Suprapubic skin (tissue), 4 donors: Measurements from ENCODE around the gene USP38.

ENCODE experiments used
- CTCF ChIP-seq, 2 donors: fragments of 200-600 bp in 1 of 2; fragments of 450-650 bp in 1 of 2; sonication (generic) in 1 of 2; IDR thresholded peaks; one replicate each; pipeline ENCODE4 v1.5.1; 2016 to 2019; ENCODE audit warnings: antibody characterized with exemption in 2 of 2, mild to moderate bottlenecking in 1 of 2, moderate library complexity in 1 of 2
- POLR2A ChIP-seq, 2 donors: fragments of 450-650 bp; IDR thresholded peaks; one replicate each; pipeline ENCODE4 v1.6.1; 2017; ENCODE audit warnings: antibody characterized with exemption in 2 of 2, mild to moderate bottlenecking in 2 of 2, moderate library complexity in 2 of 2
- POLR2AphosphoS5 ChIP-seq, 3 donors: sonication (generic); formaldehyde crosslinking; IDR thresholded peaks; one replicate each; pipeline ENCODE4 v1.6.1; 2017; ENCODE audit warnings: antibody characterized with exemption in 3 of 3

DNA sequence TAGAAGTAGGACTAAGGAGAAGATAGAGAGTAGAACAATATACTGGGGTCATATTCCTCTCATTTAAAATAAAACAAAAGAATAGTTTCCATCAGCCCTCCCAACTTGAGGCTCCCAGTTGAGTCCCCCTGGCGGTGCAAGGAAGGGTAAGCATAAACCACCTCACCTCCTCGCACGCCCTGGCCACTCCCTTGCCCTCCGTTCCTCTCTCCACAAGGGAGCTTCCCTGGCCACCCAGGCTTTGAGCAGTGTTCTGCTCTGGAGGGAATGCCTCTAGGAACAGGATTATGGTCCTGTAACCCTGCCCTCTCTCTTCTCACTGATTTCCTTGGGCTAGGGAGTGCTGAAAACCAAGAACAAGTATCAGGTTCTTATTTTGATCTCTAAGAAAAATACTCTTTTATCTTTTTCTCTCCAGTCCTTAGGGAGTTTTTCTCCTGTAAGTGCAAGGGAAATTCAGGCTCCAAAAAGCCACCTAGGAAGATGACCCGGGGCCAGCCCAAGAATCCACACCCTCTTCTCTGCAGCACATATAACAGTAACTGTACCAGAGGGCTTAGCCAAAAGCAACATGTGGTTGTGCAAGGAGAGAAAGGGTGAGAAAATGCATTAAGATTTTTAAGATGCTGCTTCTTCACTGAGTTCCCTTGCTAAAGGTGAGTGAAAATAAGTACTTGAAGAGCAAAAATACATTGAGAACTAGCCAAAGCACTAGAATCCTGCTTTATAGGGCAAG is 69.9 kb downstream of the USP38 start:
- TF ChIP-seq POLR2A (IDR thresholded peaks at IDR 0.05) (no peak), CTCF (IDR thresholded peaks at IDR 0.05) (no peak), POLR2AphosphoS5 (IDR thresholded peaks at IDR 0.05) (no peak)
